LNCAP (cell line): ENCODE results near the gene PRICKLE2.

ENCODE experiments used
- CTCF ChIP-seq: fragments of 450-650 bp; IDR thresholded peaks from 2 replicates; pipeline ENCODE4 v1.5.1; 2017; ENCODE audit warnings: mild to moderate bottlenecking

Gene PRICKLE2

GRCh38 chr3:64057231-64057630, 168.0 kb downstream of the PRICKLE2 start:
- TF ChIP-seq CTCF, result no peak

GRCh38 chr3:64056606-64057180, 168.6 kb downstream of the PRICKLE2 start:
- TF ChIP-seq CTCF, result no peak

- no peak for TF ChIP-seq CTCF
Measured at GRCh38 chr3:64055076-64055475, 170.2 kb downstream of the PRICKLE2 start.

GRCh38 chr3:64054488-64054887, 170.8 kb downstream of the PRICKLE2 start:
- no peak for TF ChIP-seq CTCF

DNA sequence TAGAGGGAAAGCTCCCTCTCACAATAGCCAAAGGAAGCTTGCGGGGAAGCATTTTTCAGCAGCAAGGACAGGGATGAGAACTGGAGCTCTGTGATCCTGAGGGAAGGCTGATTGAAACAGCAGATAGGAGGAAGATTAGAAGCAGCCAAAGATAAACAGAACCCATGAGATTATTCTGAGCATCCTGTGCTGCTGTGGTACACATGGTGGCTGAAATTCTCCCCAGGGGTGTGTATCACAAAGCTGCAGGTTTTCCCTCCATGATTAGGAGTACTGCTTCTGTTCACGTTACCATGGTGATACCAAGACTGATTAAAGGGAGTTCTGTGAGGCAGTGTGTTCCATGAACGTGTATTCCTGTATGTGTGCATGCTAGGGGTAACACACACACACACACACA, 171.7 kb downstream of the PRICKLE2 start:
- TF ChIP-seq CTCF, result no peak

- no peak for TF ChIP-seq CTCF
Measured at GRCh38 chr3:64053117-64053516, 172.1 kb downstream of the PRICKLE2 start.

DNA sequence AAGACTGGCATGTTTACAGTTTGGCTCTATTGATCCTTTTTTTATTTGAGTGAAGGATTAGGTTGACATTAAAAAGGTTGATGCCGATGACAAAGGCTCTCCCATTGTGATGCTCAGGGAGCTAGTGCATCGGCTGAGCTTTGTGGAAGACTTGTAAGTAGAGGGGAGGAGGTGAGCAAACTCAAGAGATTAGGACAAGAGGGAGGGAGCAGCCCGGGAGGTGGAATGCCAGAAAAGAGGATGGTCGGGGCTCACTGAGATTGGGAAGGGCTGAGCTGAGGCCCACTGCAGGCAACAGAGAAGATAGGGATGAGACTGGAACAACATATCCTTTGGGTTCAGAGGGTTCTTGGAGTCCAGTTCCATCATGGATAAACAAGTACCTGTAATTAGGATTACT, 175.4 kb downstream of the PRICKLE2 start:
- TF ChIP-seq CTCF, result no peak

DNA sequence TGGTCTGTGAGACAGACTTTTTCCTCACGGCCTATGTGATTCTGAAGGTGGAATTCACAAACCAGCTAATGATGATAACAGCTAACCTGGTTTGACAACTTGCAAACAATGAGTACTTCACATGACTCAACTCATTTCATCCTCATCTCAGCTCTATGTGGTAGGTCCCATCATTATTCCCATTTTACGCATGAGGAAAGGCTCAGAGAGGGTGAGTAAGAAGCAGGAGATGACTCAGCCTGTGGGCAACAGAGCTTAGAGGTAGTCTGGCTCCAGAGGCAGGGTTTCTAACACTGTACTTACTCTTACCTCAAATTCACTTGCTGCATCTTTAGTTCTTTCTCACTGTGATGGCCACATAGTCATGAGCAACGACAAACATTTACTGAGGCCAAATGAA, 176.1 kb downstream of the PRICKLE2 start:
- no peak for TF ChIP-seq CTCF
